BLaER1 treated with 17β-estradiol and CSF1 and Interleukin-3, amounts not matched to agents 10 nM and 100 nM (cell line): Measurements from ENCODE around the gene TBPL1.

ENCODE experiments used
- H3K27ac ChIP-seq, 11 experiments: shearing (Covaris generic); formaldehyde crosslinking; 2 replicates each; pipeline ENCODE4 v1.8.1; 2022
- H3K27me3 ChIP-seq, 11 experiments: shearing (Covaris generic); formaldehyde crosslinking; 2 replicates each; pipeline ENCODE4 v1.8.1; 2022
- H3K36me3 ChIP-seq, 11 experiments: shearing (Covaris generic); formaldehyde crosslinking; 2 replicates each; pipeline ENCODE4 v1.8.1; 2022
- H3K4me1 ChIP-seq, 10 experiments: shearing (Covaris generic); formaldehyde crosslinking; 2 replicates each; pipeline ENCODE4 v1.8.1; 2022
- H3K4me2 ChIP-seq, 11 experiments: shearing (Covaris generic); formaldehyde crosslinking; 2 replicates each; pipeline ENCODE4 v1.8.1; 2022
- H3K4me3 ChIP-seq, 10 experiments: shearing (Covaris generic); formaldehyde crosslinking; 2 replicates each; pipeline ENCODE4 v1.8.1; 2022
- H3K9ac ChIP-seq, 11 experiments: shearing (Covaris generic); formaldehyde crosslinking; 2 replicates each; pipeline ENCODE4 v1.8.1; 2022
- H3K9me3 ChIP-seq, 11 experiments: shearing (Covaris generic); formaldehyde crosslinking; replicated peaks in 1 of 11; 2 replicates each; pipeline ENCODE4 v1.8.1; 2022
- H4K20me1 ChIP-seq, 11 experiments: shearing (Covaris generic); formaldehyde crosslinking; 2 replicates each; pipeline ENCODE4 v1.8.1; 2022
- Cebpa-rat ChIP-seq, 11 experiments: shearing (Covaris generic); IDR thresholded peaks; 2 replicates each; pipeline ENCODE4 v1.8.1; 2022

The TBPL1 gene

DNA sequence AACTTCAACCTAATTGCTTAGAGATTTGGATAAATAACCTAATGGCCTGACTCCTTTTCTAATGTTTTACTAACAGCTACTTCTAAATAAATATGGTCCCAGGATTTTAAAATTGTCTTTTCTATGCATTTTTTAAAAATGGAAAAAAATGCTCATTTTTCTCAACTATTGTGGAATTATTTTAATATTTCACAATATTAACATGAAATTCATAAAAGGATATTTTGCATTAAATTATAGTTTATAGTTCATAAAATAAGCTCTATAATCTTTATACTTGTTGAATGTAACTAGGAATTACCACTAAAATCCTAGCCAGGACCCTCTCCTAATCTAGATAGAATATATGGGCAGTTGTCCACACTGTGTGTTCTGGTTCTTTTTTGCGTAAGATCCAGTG lies 37.3 kb downstream of the TBPL1 start:
- no peaks in the 10 kb centered on the region for H3K27me3 ChIP-seq
- H3K9ac ChIP-seq: no peak overlapping the region
- no peaks in the 10 kb centered on the region for H3K9me3 ChIP-seq
- H3K4me2 ChIP-seq: peak overlapping the region in 5 of 11 experiments; percentile 16 to 46 (median 29); a peak in 3 of 22 replicates
- peaks cover 5 to 34% (median 20%) of the 10 kb centered on the region in 10 experiments; a peak in 18 of 20 replicates for H3K4me1 ChIP-seq
- peaks cover 24 to 56% (median 51%) of the 10 kb centered on the region in 11 experiments for H3K36me3 ChIP-seq
- H3K4me3 ChIP-seq: no peak overlapping the region
- H4K20me1 ChIP-seq: no peaks in the 10 kb centered on the region
- no peak for TF ChIP-seq Cebpa-rat (IDR thresholded peaks at IDR 0.05)
- no peak overlapping the region for H3K27ac ChIP-seq

DNA sequence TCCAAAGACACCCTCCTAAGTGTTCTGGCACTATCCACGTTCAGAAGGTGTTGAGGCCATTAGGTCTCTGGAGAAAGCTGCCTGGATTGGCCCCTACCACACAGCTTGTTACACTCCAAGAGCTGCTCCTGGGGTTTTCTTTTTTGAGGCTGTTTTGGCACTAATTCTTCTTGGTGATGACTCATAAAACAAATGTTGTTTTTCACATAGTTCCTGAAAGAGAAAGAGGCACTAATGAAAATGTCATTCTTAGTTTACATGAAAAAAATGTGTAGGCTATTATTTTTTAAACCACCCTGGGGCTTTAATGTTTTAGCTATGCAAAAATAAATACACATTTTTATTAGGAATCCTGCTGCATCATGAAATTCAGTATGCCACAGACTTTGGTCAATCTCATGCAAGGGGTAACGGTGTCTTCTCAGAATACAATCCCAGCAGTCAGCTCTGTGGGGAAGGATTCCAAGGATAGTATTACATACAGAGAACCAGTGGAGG lies 38.1 kb downstream of the TBPL1 start:
- Histone ChIP-seq H3K4me3 (no peak overlapping the region), H3K27me3 (no peaks in the 10 kb centered on the region), H3K27ac (peak overlapping the region in 2 of 11 experiments; percentile 10 to 29; a peak in 1 of 22 replicates), H3K9ac (no peak overlapping the region), H4K20me1 (no peaks in the 10 kb centered on the region), H3K4me1 (peaks cover 0 to 26% (median 15%) of the 10 kb centered on the region in 10 experiments; a peak in 17 of 20 replicates), H3K4me2 (peak overlapping the region in 6 of 11 experiments; percentile 16 to 46 (median 24); a peak in 9 of 22 replicates), H3K36me3 (peaks cover 18 to 48% (median 43%) of the 10 kb centered on the region in 11 experiments), H3K9me3 (no peaks in the 10 kb centered on the region)
- TF ChIP-seq Cebpa-rat (IDR thresholded peaks at IDR 0.05): no peak

DNA sequence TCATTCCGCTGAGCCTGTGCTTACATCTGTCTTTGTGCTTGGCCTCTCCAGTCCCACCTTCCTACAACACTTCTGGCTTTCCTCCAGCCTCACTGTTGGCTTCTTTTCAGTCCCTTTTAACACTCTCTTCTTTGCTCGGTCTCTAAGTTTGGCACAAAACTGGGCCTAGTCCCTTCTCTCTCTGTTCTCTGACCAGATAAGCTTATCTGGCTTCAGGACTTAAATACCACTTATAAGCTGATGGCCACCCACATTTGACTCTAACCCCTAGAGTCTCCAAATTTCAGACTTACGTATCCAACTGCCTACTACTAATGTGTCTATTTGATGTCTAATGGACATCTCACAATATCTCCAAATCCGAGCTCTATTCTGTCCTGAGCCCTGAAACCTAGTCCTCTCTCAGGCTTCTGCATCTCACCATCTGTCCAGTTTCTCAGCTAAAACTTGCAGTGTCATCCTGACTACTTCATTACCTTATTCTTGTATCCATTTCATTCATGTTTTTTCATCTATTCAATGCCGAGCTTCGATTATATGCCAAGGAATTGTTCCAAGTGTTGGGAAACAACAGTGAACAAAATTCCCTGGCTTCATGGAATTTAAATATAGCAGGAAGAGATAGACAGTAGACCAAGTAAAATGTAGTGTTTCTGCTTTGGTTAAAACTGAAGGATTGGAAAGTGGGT lies 40.1 kb downstream of the TBPL1 start:
- H3K36me3 ChIP-seq: peaks cover 6 to 28% (median 24%) of the 10 kb centered on the region in 11 experiments; a peak in 18 of 22 replicates
- H3K9me3 ChIP-seq: peaks cover 0 to 8% (median 4%) of the 10 kb centered on the region in 11 experiments; a peak in 7 of 22 replicates
- no peak for TF ChIP-seq Cebpa-rat (IDR thresholded peaks at IDR 0.05)
- H3K27ac ChIP-seq: 0 out of 22 replicates have a peak overlapping the region, but pooled peaks of 1 of the 11 experiments have one; percentile 12
- no peaks in the 10 kb centered on the region for H3K27me3 ChIP-seq
- no peak overlapping the region for H3K4me3 ChIP-seq
- no peak overlapping the region for H3K9ac ChIP-seq
- H3K4me2 ChIP-seq: peak overlapping the region in 4 of 11 experiments; percentile 8 to 15 (median 12); a peak in 2 of 22 replicates
- H4K20me1 ChIP-seq: no peaks in the 10 kb centered on the region
- H3K4me1 ChIP-seq: peaks cover 0 to 23% (median 7%) of the 10 kb centered on the region in 10 experiments; a peak in 12 of 20 replicates

DNA sequence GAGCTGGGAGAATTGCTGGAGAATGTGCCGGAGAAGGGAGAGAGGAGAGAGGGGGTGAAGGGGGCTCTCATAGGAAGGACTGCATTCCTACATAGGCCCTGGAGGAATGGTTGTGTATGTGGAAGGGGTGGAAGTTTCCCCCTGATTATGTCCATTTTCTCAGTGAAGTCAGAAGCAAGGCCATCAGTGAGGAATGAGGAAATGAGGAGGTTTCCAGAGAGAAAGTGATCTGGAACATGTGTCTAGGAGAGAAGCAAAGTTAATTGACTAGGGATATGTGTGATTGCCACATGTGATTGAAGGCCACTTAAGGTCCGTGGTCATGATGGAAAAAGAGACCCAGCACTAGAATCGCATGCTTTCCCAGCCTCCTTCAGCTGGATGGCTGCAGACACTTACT lies 42.3 kb downstream of the TBPL1 start:
- H3K36me3 ChIP-seq: peaks cover 0 to 9% (median 6%) of the 10 kb centered on the region in 11 experiments; a peak in 6 of 22 replicates
- no peak overlapping the region for H3K4me3 ChIP-seq
- TF ChIP-seq Cebpa-rat (IDR thresholded peaks at IDR 0.05): no peak
- H3K9ac ChIP-seq: no peak overlapping the region
- no peaks in the 10 kb centered on the region for H3K27me3 ChIP-seq
- H3K4me2 ChIP-seq: no peak overlapping the region
- H3K27ac ChIP-seq: no peak overlapping the region
- H3K4me1 ChIP-seq: peaks cover 0 to 23% (median 7%) of the 10 kb centered on the region in 10 experiments; a peak in 12 of 20 replicates
- H3K9me3 ChIP-seq: peaks cover 0 to 8% (median 4%) of the 10 kb centered on the region in 11 experiments; a peak in 7 of 22 replicates
- H4K20me1 ChIP-seq: no peaks in the 10 kb centered on the region

DNA sequence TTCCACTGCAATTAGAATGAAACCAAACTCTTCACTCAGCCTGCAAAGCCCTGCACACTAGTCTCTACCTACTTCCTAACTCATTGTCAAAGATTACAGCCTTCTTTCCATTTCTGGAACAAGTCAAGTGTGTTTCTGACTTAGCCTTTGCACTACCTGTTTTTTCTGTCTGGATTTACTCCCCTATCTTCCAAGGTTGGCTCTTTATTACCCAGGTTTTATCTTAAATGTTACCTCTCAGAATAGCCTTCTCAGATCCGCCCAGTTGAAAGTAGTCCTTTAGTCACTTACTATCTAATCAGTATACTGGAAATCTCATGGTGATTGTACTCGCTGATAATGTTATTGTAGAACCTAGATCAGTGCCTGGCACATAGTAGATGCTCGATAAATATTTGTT lies 42.7 kb downstream of the TBPL1 start:
- Histone ChIP-seq H3K4me3 (no peak overlapping the region), H3K4me2 (no peak overlapping the region), H3K9ac (no peak overlapping the region), H3K4me1 (peaks cover 0 to 18% (median 4%) of the 10 kb centered on the region in 10 experiments; a peak in 12 of 20 replicates), H3K27me3 (no peaks in the 10 kb centered on the region), H3K9me3 (peaks cover 0 to 8% (median 4%) of the 10 kb centered on the region in 11 experiments; a peak in 7 of 22 replicates), H4K20me1 (no peaks in the 10 kb centered on the region), H3K27ac (no peak overlapping the region), H3K36me3 (peaks cover 0 to 6% (median 3%) of the 10 kb centered on the region in 11 experiments; a peak in 5 of 22 replicates)
- no peak for TF ChIP-seq Cebpa-rat (IDR thresholded peaks at IDR 0.05)

DNA sequence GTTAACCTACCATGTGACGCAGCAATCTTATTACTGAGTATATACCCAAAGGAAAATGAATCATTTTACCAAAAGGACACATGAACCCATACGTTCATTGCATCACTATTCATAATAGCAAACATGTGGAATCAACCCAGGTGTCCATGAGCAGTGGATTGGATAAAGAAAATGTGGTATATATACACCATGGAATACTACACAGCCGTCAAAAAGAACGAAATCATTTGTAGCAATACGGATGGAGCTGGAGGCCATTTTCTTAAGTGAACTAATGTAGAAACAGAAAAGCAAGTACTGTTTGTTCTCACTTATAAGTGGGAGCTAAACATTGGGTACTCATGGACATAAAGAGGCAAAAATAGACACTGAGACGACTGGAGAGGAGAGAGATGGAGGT lies 44.2 kb downstream of the TBPL1 start:
- H3K27ac ChIP-seq: no peak overlapping the region
- no peak overlapping the region for H3K4me2 ChIP-seq

DNA sequence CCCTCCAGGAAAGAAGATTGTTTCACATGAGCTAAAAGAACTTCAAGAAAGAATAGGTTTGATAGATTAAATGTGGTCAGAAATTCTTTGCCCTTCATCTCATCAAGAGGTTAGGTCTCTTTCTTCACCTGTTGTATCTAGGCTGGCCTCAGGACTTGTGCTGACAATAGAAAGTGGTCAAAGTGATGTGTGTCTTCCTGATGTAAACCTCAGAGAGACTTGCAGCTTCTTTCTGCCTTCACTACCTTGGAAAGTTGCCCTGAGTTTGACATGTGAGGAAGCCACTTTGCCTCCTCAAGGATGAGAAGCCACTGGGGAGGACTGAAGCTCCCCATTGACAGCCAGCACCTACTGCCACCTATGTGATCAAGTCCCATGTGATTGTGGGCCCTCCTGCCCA lies 46.3 kb downstream of the TBPL1 start:
- TF ChIP-seq Cebpa-rat (IDR thresholded peaks at IDR 0.05): no peak
- Histone ChIP-seq H3K4me1 (peaks cover 22 to 26% (median 23%) of the 10 kb centered on the region in 10 experiments), H3K9me3 (peaks cover 0 to 8% (median 4%) of the 10 kb centered on the region in 11 experiments; a peak in 7 of 22 replicates), H3K4me2 (no peak overlapping the region), H3K27me3 (no peaks in the 10 kb centered on the region), H3K36me3 (no peaks in the 10 kb centered on the region), H3K27ac (no peak overlapping the region), H3K9ac (no peak overlapping the region), H4K20me1 (no peaks in the 10 kb centered on the region), H3K4me3 (no peak overlapping the region)

More for the DNA sequence above, 44.2 kb downstream of the TBPL1 start:
- Histone ChIP-seq H4K20me1 (no peaks in the 10 kb centered on the region), H3K27me3 (no peaks in the 10 kb centered on the region), H3K36me3 (peaks cover 0 to under 1% (median 0%) of the 10 kb centered on the region in 11 experiments; a peak in 1 of 22 replicates), H3K4me3 (no peak overlapping the region), H3K9ac (no peak overlapping the region), H3K4me1 (peaks cover 5 to 17% (median 6%) of the 10 kb centered on the region in 10 experiments), H3K9me3 (peaks cover 0 to 8% (median 4%) of the 10 kb centered on the region in 11 experiments; a peak in 7 of 22 replicates)
- TF ChIP-seq Cebpa-rat (IDR thresholded peaks at IDR 0.05): no peak

DNA sequence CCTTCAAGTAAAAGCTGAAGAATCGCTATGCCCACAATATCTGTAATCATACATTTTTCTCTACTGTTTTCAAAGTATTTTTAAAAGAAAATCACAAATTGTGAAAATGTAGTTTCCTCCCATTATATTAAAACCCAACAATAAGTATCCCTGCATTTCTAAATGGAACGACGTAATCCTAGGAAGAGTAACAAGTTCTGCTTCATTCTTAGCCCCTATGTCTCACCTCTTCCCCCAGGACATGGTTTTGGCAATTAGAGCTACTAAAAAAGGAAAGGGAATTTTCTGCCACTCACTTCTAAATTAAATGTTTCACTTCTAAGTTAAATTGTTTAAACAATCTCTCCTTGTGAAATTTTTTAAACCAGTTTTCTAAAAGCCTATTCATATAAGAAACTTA lies 47.4 kb downstream of the TBPL1 start:
- H3K27ac ChIP-seq: no peak overlapping the region
- H3K9me3 ChIP-seq: peaks cover 0 to 8% (median 4%) of the 10 kb centered on the region in 11 experiments; a peak in 7 of 22 replicates
- no peak overlapping the region for H3K4me2 ChIP-seq
- no peaks in the 10 kb centered on the region for H4K20me1 ChIP-seq
- H3K9ac ChIP-seq: no peak overlapping the region
- H3K4me1 ChIP-seq: peaks cover 22 to 26% (median 23%) of the 10 kb centered on the region in 10 experiments
- no peaks in the 10 kb centered on the region for H3K27me3 ChIP-seq
- no peak overlapping the region for H3K4me3 ChIP-seq
- TF ChIP-seq Cebpa-rat (IDR thresholded peaks at IDR 0.05): no peak
- no peaks in the 10 kb centered on the region for H3K36me3 ChIP-seq

DNA sequence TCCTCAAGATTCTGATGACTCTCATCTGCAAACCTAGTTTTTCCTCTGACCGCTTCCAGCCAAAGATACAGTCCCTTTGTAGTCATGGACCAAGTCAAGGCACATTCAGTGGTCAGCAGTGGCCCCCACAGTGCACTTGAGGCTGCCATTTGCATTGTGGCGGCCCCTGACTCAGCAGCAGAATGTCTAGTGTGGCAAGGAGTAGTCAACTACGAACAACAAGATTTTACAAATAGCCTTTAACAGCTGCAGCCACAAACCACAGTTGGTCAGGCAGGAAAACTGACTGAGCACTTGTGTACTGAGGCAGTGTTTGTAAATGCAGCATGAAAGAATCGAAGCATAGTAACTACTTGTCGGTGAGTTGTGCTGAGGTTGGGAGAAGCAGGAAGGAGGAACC lies 49.8 kb downstream of the TBPL1 start:
- H3K27ac ChIP-seq: peak overlapping the region in 9 of 11 experiments; percentile 48 to 69 (median 56); a peak in 18 of 22 replicates
- no peak; a peak in 1 of 22 replicates for TF ChIP-seq Cebpa-rat (IDR thresholded peaks at IDR 0.05)
- peak overlapping the region; percentile 70 to 88 (median 77) for H3K4me2 ChIP-seq
- peak overlapping the region in 3 of 10 experiments; percentile 1 to 21 (median 10); a peak in 4 of 20 replicates for H3K4me3 ChIP-seq
- H4K20me1 ChIP-seq: no peaks in the 10 kb centered on the region
- peaks cover 22 to 26% (median 23%) of the 10 kb centered on the region in 10 experiments for H3K4me1 ChIP-seq
- H3K36me3 ChIP-seq: no peaks in the 10 kb centered on the region
- no peaks in the 10 kb centered on the region for H3K27me3 ChIP-seq
- H3K9ac ChIP-seq: peak overlapping the region in 9 of 11 experiments; percentile 1 to 51 (median 24); a peak in 10 of 22 replicates
- H3K9me3 ChIP-seq: no peaks in the 10 kb centered on the region
